DMS79 treated with DMSO at 0.1 percent for 48 hours (cell line): ENCODE measurements around the gene ASNS.
A peak's percentile ranks its signal among the peaks of the same experiment; 100 is the strongest.
"Not testable (repeated sequence)": the region's sequence is repeated elsewhere in the genome, so short reads cannot be mapped to it uniquely, and the experiment has no call there.

ENCODE experiments used
- DNase-seq: peaks from one replicate; lab custom pipeline; 2025; lab: John Stamatoyannopoulos, UW

ASNS gene, protein sequence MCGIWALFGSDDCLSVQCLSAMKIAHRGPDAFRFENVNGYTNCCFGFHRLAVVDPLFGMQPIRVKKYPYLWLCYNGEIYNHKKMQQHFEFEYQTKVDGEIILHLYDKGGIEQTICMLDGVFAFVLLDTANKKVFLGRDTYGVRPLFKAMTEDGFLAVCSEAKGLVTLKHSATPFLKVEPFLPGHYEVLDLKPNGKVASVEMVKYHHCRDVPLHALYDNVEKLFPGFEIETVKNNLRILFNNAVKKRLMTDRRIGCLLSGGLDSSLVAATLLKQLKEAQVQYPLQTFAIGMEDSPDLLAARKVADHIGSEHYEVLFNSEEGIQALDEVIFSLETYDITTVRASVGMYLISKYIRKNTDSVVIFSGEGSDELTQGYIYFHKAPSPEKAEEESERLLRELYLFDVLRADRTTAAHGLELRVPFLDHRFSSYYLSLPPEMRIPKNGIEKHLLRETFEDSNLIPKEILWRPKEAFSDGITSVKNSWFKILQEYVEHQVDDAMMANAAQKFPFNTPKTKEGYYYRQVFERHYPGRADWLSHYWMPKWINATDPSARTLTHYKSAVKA

DNA sequence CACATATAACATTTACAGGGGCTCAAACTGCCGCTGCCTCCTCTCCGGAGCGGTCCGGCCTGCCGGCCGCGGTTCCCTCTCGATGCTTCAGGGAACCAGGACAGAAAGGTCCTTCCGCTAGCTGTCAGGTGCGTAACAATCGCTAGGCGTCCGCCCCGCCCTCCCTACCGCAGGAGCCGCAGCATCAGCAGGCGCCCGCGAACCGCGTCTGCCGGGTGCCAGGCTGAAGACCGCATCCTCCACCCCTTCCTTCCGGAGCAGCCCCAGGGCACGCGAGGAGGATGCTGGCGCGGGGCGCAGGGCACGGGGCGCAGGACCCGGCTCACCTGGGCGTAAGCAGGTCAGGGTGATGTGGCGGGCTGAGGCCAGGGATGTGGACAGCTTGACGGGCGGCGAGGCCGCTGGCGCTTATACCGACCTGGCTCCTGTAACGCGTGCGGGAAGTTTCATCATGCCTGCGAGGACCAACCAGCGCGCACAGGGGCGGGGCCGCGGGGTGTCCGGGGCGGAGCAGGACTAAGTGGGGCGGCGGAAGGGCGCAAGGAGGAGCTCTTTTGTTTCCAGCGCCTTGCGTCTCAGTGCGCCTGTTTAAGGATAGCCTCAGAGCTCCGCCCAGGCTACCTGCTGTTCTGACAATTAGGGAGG, at the start of gene ASNS:
Gene ASNS, minus strand, starts transcription at position 384 of the 645 bp plus-strand sequence. CDS start 3,252 bp downstream, outside the sequence.
- peak; percentile 95 for DNase-seq

DNA sequence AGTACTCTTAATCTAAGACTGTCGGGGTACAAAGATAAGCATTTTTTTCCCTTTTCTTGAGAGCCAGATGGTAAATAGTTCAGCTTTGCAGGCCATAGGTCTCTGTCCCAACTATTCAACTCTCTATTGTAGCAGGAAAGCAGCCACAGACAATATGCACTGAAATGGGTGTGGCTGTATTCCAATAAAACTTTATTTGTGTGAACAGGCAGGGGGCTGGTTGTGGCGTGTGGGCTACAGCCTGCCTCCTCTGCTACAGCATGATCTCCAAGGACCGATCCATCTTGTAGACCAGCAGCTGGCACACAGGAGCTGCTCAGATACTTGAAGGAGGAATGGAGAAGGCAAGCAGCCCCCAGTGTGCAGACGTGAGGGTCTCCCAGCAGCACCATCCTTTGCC, 49.0 kb upstream of the ASNS start:
- DNase-seq, result not testable (repeated sequence)

DNA sequence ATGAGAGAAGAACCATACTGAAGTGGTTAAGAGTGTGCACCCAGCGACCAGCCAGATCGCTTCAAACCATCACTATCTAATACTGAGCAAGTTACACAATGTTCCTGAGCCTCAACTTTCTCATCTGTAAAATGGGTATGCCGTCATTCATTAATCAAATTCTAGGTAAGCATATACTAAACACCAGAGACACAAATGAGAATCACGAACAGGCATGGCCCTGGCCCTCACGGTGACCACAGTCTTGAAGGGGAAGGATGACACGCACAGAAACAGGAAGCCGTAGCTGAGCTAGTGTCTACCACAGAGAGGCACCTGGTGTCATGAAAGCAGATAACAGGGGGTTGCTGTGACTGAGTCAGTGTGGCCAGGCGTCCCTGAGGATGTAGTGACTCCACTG, 43.1 kb upstream of the ASNS start:
- DNase-seq, result not testable (repeated sequence)

DNA sequence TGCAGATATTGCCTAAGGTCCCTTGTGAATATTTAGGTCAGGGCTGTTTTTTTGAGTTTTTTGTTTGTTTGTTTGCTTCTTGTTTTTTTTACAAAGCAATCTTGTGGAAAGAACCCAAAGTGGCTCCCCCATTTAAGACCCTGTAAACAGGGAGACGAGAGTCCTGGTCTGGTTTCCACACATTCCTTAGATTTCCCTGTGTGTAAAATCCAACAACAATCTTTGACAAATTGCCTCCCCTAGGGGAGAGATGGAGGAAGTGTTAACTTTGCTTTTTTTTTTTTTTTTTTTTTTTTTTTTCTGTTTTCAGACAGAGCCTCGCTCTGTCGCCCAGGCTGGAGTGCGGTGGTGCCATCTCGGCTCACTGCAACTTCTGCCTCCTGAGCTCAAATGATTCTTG, 40.1 kb upstream of the ASNS start:
- DNase-seq, result not testable (repeated sequence)

DNA sequence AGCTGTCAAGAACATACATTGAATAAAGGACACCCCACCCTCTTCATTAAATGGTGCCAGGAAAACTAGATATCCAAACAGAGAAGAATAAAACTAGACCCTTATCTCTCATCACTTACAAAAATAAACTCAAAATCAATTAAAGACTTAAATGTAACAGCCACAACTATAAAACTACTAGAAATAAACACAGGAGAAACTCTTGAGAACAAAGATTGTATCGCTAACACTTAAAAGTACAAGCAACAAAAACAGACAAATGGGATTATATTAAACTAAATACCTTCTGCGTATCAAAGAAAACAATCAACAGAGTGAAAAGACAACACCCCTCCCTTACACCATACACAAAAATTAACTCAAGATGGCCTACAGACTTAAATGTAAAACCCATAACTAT, 24.7 kb upstream of the ASNS start:
- not testable (repeated sequence) for DNase-seq

DNA sequence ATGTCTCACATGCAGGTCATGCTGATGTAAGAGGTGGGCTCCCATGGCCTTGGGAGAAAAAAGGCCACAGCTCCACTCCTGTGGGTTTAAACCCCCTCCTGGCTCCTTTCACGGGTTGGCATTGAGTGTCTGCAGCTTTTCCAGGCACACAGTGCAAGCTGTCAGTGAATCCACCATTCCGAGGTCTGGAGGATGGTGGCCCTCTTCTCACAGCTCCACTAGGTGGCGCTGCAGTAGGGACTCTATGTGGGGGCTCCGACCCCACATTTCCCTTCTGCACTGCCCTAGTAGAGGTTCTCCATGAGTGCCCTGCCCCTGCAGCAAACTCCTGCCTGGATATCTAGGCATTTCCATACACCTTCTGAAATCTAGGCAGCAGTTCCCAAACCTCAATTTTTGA, 19.5 kb upstream of the ASNS start:
- not testable (repeated sequence) for DNase-seq

DNA sequence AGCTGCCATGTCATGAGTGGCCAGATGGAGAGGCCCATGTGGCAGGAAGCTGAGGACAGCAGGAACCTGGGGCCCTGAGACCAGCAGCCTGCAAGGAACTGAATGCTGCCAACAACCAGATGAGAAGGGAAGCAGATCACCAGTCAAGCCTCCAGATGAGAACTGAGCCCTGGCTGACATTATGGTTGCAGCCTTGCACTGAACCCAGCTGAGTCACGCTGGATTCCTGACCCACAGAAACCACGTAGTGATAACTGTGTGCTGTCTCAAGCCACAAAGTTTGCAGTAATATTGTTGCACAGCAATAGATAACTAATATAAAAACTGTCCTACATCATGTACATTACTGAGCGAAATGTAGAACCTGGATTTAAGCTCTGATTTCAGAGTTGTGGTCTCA, 7.3 kb upstream of the ASNS start:
- not testable (repeated sequence) for DNase-seq

DNA sequence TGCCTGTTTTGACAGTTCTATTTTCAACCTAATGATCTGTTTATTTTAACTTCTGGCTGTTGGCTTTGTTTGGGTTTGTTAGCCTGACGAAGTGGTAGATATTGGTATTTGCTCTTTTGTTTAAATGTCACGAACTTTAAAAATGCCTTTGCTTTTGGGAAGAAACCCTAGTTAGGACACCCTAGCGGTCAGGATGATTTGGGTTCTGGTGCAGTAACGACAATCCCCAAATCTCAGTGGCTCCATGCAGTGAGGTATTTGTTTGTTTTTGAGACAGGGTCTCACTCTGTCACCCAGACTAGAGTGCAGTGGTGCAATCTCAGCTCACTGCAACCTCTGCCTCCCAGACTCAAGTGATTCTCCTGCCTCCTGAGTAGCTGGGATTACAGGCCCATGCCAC, 2.7 kb upstream of the ASNS start:
- not testable (repeated sequence) for DNase-seq

DNA sequence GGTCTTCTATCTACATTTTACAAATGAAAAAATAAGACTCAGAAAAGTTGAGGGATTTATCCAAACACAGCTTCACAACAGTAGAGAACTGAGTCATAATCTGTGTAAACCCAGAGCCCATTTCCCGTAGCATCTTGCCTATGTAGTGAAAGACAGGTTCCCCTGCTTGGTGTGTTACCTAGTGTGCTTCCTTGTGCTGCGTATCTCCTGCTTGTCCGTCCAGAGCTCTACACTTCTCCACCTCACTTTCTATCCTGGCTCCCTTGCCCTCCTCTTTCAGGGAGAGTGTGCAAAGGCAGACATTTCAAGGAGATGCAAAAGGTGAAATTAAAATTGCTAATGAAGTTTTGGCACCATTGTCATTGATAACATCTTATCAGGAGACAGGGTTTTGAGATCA, 1.4 kb upstream of the ASNS start:
- no peak for DNase-seq

DNA sequence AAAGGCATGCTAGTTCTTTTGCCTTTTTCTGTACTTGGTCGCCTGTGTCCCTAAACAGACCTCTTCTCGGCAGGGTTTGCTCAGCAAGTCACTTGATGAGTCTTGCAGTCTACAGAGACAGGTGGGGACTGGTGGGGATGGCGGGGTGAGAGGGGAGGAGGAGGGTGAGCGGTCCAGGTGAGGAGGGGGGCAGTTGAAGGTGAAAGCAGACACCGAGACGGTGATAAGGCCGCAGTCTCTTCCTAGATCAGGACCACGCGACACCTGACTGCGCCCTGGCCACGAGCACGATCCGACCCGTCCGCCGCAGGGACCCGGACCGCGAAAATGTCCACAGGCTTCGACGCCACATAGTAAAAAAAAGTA, 566 bp downstream of the ASNS start:
- DNase-seq, result peak; percentile 59

DNA sequence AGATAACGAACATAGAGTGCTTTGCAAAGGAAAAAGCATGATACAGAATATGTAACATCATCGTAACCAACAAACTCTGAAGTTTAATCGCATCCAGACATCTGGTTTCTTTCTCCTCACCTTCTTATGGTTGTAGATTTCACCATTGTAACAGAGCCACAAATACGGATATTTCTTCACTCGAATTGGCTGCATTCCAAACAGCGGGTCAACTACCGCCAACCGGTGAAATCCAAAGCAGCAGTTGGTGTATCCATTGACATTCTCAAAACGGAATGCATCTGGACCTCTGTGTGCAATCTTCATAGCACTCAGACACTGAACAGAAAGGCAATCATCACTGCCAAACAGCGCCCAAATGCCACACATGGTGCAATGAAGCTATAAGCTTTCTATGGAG, 3.4 kb downstream of the ASNS start:
- DNase-seq, result no peak

DNA sequence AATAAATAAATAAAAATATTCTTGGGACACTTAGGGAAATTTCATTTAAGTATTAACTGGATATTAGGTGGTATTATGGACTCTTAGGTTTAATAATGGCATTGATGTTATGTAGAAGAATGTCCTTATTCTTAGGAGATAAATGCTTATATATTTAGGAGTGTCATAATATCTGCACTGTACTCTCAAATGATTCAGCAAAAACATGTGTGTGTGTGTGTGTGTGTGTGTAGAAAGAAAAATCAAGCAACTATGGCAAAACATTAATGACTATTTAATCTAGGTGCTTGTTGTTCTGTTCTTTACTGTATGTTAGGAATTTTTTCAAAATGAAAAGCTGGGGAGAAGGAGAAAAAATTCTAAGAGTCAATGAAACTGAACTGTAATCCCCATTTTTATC, 3.9 kb downstream of the ASNS start:
- no peak for DNase-seq

DNA sequence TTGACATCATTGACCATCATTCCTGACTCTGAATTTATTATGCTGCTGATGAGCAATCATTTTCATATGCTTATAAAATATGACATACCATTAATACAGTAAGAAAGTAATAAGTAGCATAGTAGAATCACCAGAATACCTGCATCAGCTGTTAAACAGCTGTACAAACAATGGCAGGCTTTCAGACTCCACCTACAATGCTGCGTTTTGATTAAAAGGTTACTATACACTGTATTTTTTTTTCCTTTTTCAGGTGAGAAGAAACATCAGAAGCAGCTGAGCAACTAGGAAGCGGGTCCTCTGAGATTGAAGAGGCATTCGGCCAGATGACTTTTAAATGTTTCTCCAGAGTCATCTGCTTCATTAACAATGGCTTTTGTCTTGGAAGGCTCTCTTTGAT, 7.1 kb downstream of the ASNS start:
- no peak for DNase-seq

DNA sequence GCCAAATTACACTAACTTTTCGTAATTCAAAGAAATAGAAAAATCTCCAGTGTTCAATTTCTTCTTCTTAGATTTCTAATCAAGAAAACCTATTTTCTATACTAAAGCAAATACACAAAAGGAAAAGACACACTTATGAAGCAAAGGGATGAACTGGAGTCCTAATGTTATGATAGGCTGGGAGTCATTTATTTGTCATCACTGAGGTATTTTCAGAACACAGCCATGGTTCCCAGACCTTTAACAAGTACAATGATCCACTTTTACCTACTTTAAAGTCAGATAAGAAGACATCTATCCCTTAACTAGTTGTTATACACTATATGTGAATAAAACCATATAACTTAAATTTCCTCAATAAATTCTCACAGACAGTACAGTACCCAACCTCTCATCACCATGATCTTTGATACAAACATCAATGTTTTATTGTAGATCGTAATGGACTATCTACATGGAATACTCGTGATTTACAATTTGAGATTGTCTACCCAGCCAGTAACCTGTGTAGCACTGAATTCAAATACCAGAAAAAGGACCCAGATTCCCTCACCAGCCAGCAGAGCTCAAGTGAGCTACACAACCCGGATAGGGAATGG, 12.5 kb downstream of the ASNS start:
- no peak for DNase-seq

DNA sequence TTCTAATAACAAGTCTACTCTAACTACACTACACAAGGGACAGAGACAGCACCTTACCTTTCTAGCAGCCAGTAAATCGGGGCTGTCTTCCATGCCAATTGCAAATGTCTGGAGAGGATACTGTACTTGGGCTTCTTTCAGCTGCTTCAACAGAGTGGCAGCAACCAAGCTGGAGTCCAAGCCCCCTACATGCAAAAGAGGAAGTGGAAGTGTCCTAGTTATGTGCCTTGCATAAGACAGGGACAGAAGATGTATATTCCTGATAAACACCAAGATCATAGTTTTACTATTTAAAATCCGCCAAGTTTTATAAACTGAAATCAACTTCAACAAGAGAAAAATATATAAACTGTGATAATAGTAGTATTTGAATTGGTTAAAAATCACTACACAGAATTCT, 14.0 kb downstream of the ASNS start:
- no peak for DNase-seq

DNA sequence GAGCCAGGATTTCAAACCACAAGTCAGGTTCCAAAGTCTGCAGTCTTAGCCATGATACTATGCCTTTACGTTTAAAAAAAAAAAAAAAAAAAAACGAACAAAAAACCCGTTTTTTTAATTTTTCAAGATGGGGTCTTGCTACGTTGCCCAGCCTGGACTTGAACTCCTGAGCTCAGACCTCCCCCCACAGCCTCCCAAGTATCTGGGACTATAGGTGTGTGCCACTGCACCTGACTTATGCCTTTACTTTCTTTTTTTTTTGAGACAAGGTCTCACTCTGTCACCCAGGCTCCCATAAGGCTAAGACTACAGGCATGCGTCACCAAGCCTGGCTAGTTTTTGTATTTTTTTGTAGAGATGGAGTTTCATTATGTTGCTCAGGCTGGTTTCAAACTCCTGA, 14.7 kb downstream of the ASNS start:
- DNase-seq, result no peak

DNA sequence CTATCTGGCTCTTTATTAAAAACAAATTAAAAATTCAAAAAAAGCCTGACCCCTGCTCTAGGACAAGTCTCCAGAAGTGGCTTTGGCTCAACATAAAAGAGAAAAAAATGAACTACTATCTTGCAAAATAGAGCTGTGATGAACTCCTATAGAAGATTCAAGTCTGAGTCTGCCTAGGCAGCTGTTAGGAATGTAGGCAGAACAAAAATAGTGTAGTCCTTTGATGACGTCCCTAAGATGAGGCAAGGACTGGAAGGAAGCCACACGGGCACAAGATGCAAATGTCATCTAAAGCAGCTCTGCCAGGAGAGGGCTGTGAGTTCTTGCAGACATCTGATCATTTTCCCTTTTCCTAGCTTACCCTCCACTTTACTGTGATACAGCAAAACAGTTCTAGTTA, 20.5 kb downstream of the ASNS start:
- no peak for DNase-seq

DNA sequence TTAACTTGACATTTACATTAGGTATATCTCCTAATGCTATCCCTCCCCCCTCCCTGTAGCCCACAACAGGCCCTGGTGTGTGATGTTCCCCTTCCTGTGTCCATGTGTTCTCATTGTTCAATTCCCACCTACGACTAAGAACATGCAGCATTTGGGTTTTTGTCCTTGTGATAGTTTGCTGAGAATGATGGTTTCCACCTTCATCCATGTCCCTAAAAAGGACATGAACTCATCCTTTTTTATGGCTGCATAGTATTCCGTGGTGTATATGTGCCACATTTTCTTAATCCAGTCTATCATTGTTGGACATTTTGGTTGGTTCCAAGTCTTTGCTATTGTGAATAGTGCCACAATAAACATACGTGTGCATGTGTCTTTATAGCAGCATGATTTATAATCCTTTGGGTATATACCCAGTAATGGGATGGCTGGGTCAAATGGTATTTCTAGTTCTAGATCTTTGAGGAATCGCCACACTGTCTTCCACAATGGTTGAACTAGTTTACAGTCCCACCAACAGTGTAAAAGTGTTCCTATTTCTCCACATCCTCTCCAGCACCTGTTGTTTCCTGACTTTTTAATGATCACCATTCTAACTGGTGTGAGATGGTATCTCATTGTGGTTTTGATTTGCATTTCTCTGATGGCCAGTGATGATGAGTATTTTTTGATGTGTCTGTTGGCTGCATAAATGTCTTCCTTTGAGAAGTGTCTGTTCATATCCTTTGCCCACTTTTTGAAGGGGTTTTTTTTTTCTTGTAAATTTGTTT, 21.8 kb downstream of the ASNS start:
- not testable (repeated sequence) for DNase-seq

DNA sequence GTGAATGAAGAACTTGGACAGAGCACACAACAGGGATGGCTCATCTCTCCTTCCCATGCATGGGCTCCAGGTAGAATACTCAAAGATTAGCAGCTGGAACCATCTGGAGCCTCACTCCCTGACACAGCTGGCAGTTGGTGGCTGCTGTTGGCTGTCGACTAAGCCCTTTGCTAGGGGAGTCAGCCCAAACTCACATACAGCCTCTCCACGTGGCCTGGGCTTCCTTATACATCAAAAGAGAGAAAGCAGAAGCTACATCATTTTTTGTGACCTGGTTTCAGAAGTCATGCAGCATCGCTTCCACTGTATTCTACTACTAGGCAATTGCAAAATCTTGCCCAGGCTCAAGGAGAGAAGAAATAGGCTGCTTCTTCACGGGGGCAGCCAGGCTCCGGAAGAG, 24.4 kb downstream of the ASNS start:
- no peak for DNase-seq

DNA sequence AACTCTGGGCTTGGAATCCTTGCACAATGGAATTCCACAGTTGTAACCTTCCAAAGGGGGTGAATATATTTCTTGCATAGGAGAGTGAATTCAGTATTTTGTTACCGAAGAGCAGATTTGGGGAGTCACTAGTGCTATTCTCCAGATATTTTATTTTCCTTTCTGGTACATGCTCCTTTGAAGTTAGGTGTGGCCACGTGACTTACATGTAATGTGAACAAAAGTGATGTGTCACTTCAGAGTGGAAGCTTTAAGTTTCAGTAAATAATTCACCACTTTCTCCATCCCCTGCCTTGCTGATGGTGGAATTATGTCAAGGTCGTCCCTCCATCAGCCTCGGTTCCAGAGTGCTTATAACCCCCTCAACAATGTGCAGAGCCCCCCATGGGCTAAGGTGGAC, 25.3 kb downstream of the ASNS start:
- DNase-seq, result no peak

DNA sequence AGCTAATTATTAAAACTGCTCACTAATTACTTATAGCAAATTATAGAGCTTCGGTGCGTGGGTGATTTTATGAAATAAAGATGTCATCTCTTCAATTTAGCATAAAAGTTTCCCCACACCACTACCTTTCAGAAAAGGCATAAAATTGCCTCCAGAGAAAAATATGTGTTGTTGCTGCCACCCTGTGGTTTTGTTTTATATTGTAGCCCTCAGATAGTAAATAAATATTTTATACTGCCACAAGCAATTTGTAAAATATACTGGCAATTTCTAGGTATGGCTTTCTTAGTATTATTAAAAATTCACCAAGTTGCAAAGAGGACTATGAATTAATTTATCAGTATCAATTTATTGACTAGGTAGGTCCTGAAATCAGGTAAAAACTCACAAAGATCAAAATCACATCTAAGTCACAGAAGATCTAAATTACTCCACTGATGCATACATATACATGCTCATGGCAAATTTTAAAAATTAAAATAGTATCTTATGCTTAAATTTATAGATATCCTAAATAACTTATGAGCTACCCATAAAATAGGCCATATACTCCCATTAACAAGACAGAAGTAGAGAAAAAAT, 26.5 kb downstream of the ASNS start:
- peak; percentile 26 for DNase-seq

DNA sequence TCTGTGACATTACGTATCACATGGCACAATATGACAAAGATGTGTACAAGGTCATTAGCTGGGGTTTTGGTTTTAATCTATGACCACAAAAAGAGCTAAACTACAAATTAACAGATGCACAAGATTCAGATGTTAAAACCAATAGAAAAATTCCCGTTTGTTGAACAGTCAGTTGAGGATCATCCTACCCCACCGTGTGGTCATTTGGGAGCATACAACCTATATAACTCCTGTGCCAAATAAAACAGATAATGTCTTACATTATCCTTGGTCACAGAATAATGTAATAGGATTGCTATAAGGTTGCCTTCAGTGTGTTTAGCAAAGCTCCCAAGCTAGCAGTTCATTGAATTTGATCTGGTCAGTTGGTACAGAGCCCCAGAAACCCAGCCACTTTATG, 28.2 kb downstream of the ASNS start:
- no peak for DNase-seq
